Measurements from ENCODE around the gene ZNF438. TPM values are rescaled to one million over a fixed set of nuclear protein-coding genes. Genes with fewer than 3 reads are reported as not detected.

Gene ZNF438
- total RNA-seq, 1 experiment from 2014 or later: 2.0 TPM

DNA sequence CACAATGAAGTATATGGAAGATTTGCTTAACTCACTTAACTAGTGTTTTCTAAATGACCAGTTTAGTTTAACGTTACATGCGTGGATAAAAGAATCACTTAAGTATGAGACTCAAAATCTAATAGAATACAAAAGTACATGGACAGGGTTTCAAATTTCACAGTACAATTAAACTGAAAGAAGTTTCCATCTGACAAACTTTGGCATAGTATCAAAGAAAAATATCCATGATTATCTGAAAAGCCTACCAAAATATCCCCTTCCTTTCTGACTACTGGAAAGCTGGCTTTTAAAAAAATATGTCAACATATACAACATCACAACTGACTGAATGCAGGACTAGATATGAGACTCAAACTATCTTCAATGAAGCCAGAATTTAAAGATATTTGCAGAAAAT is 164.8 kb downstream of the ZNF438 start:
- H3K4me3 ChIP-seq (ENCODE audit: low read depth in 2 of 2, low read length in 2 of 2): no peak overlapping the region
- ATAC-seq (no peak), DNase-seq (ENCODE audit: low read depth, low spot score) (no peak)
- no peaks in the 10 kb centered on the region for H3K9me3 ChIP-seq (ENCODE audit: control insufficient read depth, insufficient read depth, low read depth, low read length)
- no peaks in the 10 kb centered on the region for H3K4me1 ChIP-seq (ENCODE audit: control insufficient read depth, insufficient read depth, low read length)
- in situ Hi-C loops (cut with HindIII; ENCODE audit: low pct_unique_long_range_greater_than_20kb, low sequenced_read_pairs) (no loop called here), intact Hi-C loops (cut with micrococcal nuclease; ENCODE audit: unreplicated experiment) (no loop called here)
- ChIA-PET CTCF (no interaction called here), POLR2A (interaction anchor here (0.6 kb wide), 1 partner anchor 151 kb away, joined by 11 read pairs; no protein-coding TSS in a partner anchor)
- H3K27ac ChIP-seq (ENCODE audit: low read length): no peak overlapping the region
- no TSS peak for BruUV-seq (replicated peaks)
- H3K36me3 ChIP-seq (ENCODE audit: control insufficient read depth, insufficient read depth, low read length): no peaks in the 10 kb centered on the region
- TF ChIP-seq, protein P1, sequence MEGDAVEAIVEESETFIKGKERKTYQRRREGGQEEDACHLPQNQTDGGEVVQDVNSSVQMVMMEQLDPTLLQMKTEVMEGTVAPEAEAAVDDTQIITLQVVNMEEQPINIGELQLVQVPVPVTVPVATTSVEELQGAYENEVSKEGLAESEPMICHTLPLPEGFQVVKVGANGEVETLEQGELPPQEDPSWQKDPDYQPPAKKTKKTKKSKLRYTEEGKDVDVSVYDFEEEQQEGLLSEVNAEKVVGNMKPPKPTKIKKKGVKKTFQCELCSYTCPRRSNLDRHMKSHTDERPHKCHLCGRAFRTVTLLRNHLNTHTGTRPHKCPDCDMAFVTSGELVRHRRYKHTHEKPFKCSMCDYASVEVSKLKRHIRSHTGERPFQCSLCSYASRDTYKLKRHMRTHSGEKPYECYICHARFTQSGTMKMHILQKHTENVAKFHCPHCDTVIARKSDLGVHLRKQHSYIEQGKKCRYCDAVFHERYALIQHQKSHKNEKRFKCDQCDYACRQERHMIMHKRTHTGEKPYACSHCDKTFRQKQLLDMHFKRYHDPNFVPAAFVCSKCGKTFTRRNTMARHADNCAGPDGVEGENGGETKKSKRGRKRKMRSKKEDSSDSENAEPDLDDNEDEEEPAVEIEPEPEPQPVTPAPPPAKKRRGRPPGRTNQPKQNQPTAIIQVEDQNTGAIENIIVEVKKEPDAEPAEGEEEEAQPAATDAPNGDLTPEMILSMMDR (IDR thresholded peaks at IDR 0.05): no peak
- TF ChIP-seq POLR2AphosphoS5 (IDR thresholded peaks at IDR 0.05; ENCODE audit: low read depth, low read length) (no peak), TCF7L2 (IDR thresholded peaks at IDR 0.05; ENCODE audit: low read depth, low read length) (no peak), SIN3A (IDR thresholded peaks at IDR 0.05; ENCODE audit: borderline replicate concordance, insufficient read depth, low read depth, low read length) (no peak)
- TF ChIP-seq, protein P2, sequence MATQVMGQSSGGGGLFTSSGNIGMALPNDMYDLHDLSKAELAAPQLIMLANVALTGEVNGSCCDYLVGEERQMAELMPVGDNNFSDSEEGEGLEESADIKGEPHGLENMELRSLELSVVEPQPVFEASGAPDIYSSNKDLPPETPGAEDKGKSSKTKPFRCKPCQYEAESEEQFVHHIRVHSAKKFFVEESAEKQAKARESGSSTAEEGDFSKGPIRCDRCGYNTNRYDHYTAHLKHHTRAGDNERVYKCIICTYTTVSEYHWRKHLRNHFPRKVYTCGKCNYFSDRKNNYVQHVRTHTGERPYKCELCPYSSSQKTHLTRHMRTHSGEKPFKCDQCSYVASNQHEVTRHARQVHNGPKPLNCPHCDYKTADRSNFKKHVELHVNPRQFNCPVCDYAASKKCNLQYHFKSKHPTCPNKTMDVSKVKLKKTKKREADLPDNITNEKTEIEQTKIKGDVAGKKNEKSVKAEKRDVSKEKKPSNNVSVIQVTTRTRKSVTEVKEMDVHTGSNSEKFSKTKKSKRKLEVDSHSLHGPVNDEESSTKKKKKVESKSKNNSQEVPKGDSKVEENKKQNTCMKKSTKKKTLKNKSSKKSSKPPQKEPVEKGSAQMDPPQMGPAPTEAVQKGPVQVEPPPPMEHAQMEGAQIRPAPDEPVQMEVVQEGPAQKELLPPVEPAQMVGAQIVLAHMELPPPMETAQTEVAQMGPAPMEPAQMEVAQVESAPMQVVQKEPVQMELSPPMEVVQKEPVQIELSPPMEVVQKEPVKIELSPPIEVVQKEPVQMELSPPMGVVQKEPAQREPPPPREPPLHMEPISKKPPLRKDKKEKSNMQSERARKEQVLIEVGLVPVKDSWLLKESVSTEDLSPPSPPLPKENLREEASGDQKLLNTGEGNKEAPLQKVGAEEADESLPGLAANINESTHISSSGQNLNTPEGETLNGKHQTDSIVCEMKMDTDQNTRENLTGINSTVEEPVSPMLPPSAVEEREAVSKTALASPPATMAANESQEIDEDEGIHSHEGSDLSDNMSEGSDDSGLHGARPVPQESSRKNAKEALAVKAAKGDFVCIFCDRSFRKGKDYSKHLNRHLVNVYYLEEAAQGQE (IDR thresholded peaks at IDR 0.05; ENCODE audit: insufficient read depth in 1 of 2, low read depth in 2 of 2, low read length in 1 of 2): no peak
- no peaks in the 10 kb centered on the region for H3K27me3 ChIP-seq (ENCODE audit: control insufficient read depth, insufficient read depth, low read length)

DNA sequence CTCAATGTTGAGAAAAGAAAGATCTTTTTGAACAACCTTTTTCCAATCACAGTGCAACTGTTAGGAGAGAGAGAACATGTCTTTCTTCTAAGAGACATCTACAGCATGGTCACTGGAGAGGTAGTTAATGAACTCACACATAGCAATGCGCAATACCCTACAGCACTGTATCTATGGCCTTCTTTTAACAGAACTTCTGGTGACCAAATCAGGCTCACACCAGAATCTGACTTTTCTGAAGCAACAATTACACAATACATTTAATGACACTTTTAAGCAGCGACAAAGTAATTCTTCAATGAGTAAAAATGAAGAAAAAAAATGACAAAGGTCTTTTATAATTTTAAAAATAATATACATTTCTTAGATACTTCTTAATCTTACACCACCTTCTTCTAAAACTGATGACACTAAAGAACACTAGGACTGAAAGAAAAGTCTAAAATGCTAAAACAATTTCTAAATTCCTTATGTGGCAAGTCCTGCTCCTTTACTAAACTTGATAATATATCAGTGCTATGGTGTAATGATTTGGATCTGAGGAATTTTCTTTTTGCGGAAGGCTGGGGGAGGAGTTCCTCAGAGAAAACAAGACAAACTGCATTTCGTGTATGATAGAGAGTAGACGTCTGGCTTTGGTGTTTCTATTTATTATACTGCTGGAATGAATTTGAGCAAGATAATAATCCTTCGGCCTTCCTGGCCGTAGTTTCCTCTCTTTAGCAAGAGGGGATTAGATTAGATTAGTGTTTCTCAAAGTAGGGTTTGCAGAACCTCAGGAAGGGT is 166.3 kb downstream of the ZNF438 start:
- Histone ChIP-seq H3K4me1 (ENCODE audit: control insufficient read depth, insufficient read depth, low read length) (no peaks in the 10 kb centered on the region), H3K4me3 (ENCODE audit: low read depth in 2 of 2, low read length in 2 of 2) (no peak overlapping the region), H3K27me3 (ENCODE audit: control insufficient read depth, insufficient read depth, low read length) (no peaks in the 10 kb centered on the region), H3K27ac (ENCODE audit: low read length) (no peak overlapping the region), H3K36me3 (ENCODE audit: control insufficient read depth, insufficient read depth, low read length) (no peaks in the 10 kb centered on the region), H3K9me3 (ENCODE audit: control insufficient read depth, insufficient read depth, low read depth, low read length) (no peaks in the 10 kb centered on the region)
- no TSS peak for BruUV-seq (replicated peaks)
- intact Hi-C loops (cut with micrococcal nuclease; ENCODE audit: unreplicated experiment): no loop called here
- in situ Hi-C loops (cut with HindIII; ENCODE audit: low pct_unique_long_range_greater_than_20kb, low sequenced_read_pairs): no loop called here
- no peak for DNase-seq (ENCODE audit: low read depth, low spot score)
- ChIA-PET CTCF (no interaction called here), POLR2A (no interaction called here)
- TF ChIP-seq, protein P2 (IDR thresholded peaks at IDR 0.05; ENCODE audit: insufficient read depth in 1 of 2, low read depth in 2 of 2, low read length in 1 of 2): no peak
- no peak for ATAC-seq

Data from Panc1 (cell line).